HepG2 (cell line): Measurements from ENCODE around the gene SLC25A25. TPM values are rescaled to one million over a fixed set of nuclear protein-coding genes. Genes with fewer than 3 reads are reported as not detected.

ENCODE experiments used
- CTCF ChIP-seq: sonication (generic); formaldehyde crosslinking; IDR thresholded peaks from 2 replicates; pipeline ENCODE4 v1.5.0; 2020; ENCODE audit warnings: mild to moderate bottlenecking, missing genetic modification reagents, moderate library complexity
- HCFC1 ChIP-seq: fragments of 150-350 bp; IDR thresholded peaks from 2 replicates; pipeline ENCODE4 v1.6.1; 2014; ENCODE audit warnings: low read depth, low read length
- HDAC1 ChIP-seq: sonication (generic); formaldehyde crosslinking; IDR thresholded peaks from 2 replicates; pipeline ENCODE4 v1.5.1; 2020; ENCODE audit warnings: mild to moderate bottlenecking, missing genetic modification reagents
- PTBP1 ChIP-seq: fragments of 200-400 bp; formaldehyde crosslinking; IDR thresholded peaks from 2 replicates; pipeline ENCODE4 v1.6.1; 2018; ENCODE audit warnings: low read length, low read depth; ENCODE audit not compliant: poor library complexity, severe bottlenecking
- RXRB ChIP-seq: IDR thresholded peaks from 2 replicates; pipeline ENCODE4 v1.6.1; 2016; ENCODE audit warnings: borderline replicate concordance, missing genetic modification reagents, missing compliant biosample characterization
- SAFB2 ChIP-seq: sonication (generic); formaldehyde crosslinking; IDR thresholded peaks from 2 replicates; pipeline ENCODE4 v1.5.1; 2020; ENCODE audit warnings: missing genetic modification reagents, low read depth, mild to moderate bottlenecking, borderline replicate concordance
- ZNF317 ChIP-seq: sonication (generic); formaldehyde crosslinking; IDR thresholded peaks from 2 replicates; pipeline ENCODE4 v1.5.0; 2020; ENCODE audit warnings: mild to moderate bottlenecking, missing genetic modification reagents
- ZNF441 ChIP-seq: sonication (generic); formaldehyde crosslinking; IDR thresholded peaks from 2 replicates; pipeline ENCODE4 v1.7.0; 2021; ENCODE audit warnings: missing genetic modification reagents, borderline replicate concordance
- ZNF773 ChIP-seq: sonication (generic); formaldehyde crosslinking; IDR thresholded peaks from 2 replicates; pipeline ENCODE4 v1.4.0; 2020; ENCODE audit warnings: missing genetic modification reagents, borderline replicate concordance
- polyA plus RNA-seq, 8 experiments: library from polyadenylated mRNA; depleted of rRNA in 3 of 8; stranded (reverse) in 7 of 8; unstranded in 1 of 8; fragments of >200 nt; fragmentation: Illumina TruSeq in 4 of 8; extraction: Trizol in 4 of 8; gene quantifications; 2 replicates each; pipeline versions ENCODE4 v1.2.1 to v1.2.3, GENCODE V29; 2011 to 2016; ENCODE audit warnings: low read depth in 4 of 8, missing spikeins in 1 of 8, mixed read lengths in 1 of 8; ENCODE audit not compliant: insufficient read depth in 1 of 8
- total RNA-seq, 5 experiments: library from RNA; depleted of rRNA; stranded (reverse); fragments of >200 nt; fragmentation: Illumina TruSeq; extraction: Trizol; gene quantifications; 2 replicates each; pipeline ENCODE4 v1.2.3, GENCODE V29; 2016; ENCODE audit warnings: low read depth in 1 of 5

The SLC25A25 gene
- total and polyA plus RNA-seq, 2 of the 13 experiments (the other 11 are each of a cell fraction or from before 2014, with no cell fraction given): 10.5 to 24.8 TPM

DNA sequence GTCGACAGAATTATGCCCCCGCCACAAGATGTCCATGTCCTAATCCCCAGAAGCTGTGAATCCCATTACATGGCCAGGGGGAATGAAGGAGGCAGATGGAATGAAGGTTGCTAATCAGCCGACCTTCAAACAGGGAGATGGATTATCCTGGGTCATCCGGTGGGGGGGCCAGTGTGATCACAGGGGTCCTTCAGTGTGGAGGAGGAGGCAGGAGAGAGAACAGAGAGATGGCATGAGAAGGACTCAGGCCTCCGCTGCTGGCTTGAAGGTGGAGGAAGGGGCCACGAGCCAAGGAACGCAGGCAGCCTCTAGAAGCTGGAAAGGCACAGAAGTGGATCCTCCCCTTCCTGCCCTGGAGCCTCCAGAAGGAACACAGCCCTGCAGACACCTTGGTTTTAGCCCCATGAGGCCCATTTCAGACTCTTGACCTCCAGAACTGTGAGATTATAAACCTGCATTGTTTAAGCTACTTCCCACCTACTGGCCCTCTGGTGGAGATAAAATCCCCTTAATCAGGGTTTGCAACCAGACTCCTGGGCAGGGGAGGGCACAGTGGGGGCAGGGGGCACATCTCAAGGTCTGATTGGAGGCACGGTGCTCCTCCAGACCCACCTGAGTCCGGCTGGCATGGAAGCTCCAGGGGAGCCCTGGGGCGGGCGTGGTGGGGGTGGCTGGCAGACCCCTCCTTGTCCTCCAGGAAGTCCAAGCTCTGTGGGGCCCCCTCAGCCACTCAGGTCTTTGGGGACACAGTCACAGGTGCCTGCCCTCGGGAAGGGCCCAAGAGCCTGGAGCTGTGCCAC, 45.7 kb downstream of the SLC25A25 start (continued):
- TF ChIP-seq SAFB2 (CRISPR knock-in tag): no peak
- no peak for TF ChIP-seq RXRB (CRISPR knock-in tag)
- TF ChIP-seq ZNF773 (CRISPR knock-in tag): no peak
- 0 out of 2 replicates have a peak, but pooled peaks have one; percentile 3 for TF ChIP-seq CTCF (CRISPR knock-in tag)
- TF ChIP-seq HDAC1 (CRISPR knock-in tag): peak; percentile 32; the same call in 1 of the 2 replicates
- no peak for TF ChIP-seq PTBP1
- no peak for TF ChIP-seq ZNF441
- TF ChIP-seq HCFC1: no peak
- TF ChIP-seq ZNF317: no peak
